T-helper 2 cell treated with Interferon-gamma antibody and Interleukin-4, amounts not matched to agents 5 μg/mL and 100 μg/mL, for 36 hours (primary cell): ENCODE results near the gene THAP10.
"Not testable (repeated sequence)": the region's sequence is repeated elsewhere in the genome, so short reads cannot be mapped to it uniquely, and the experiment has no call there.

Source experiments
- DNase-seq: peaks from one replicate; pipeline ENCODE4 v3.0.0; 2021; ENCODE audit warnings: low spot score
- H3K27ac Mint-ChIP-seq: one replicate; pipeline ENCODE4 v1.8.0; 2021; ENCODE audit warnings: mild to moderate bottlenecking, mixed read lengths
- H3K27me3 Mint-ChIP-seq: one replicate; pipeline ENCODE4 v1.8.0; 2021; ENCODE audit warnings: low read depth, mixed read lengths
- H3K36me3 Mint-ChIP-seq: one replicate; pipeline ENCODE4 v1.8.0; 2021; ENCODE audit warnings: low read depth, mixed read lengths
- H3K4me1 Mint-ChIP-seq: one replicate; pipeline ENCODE4 v1.8.0; 2021; ENCODE audit warnings: low read depth, mixed read lengths
- H3K4me3 Mint-ChIP-seq: one replicate; pipeline ENCODE4 v1.8.0; 2022; ENCODE audit warnings: mild to moderate bottlenecking, moderate library complexity, mixed read lengths
- H3K9me3 Mint-ChIP-seq: one replicate; pipeline ENCODE4 v1.8.0; 2021; ENCODE audit warnings: mixed read lengths

The THAP10 gene

DNA sequence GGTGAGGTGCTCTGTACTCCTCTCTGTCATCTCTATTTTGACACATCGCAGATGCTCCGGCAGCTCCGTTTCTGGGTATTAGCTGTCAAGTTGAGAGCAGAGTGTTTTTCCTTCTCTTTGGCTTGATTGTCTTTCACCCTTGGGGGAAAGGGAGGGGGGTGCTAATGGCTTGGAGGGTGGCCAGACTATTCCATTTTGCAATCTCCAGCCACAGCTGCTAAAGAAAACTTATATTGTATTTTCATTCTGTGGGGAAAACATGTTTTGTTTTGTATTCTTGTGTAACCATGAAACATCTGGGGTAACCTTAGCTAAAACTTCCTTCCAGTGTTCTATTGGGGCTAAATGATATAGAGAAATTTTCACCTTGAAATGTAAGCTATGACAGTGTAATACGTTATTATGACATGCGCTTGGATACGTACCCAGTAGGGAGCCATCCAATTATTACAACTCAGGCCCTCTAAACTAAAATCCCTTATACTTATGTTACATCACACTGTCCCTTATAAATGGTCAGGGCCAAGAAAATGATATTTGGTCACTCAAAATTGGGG is 24.2 kb downstream of the THAP10 start:
- H3K27ac Mint-ChIP-seq, result no peak overlapping the region
- no peaks in the 10 kb centered on the region for H3K9me3 Mint-ChIP-seq
- H3K4me1 Mint-ChIP-seq, result no peaks in the 10 kb centered on the region
- no peaks in the 10 kb centered on the region for H3K27me3 Mint-ChIP-seq
- DNase-seq, result no peak
- no peak overlapping the region for H3K4me3 Mint-ChIP-seq
- H3K36me3 Mint-ChIP-seq, result no peaks in the 10 kb centered on the region

- Mint-ChIP-seq H3K27ac (no peak overlapping the region), H3K4me3 (no peak overlapping the region), H3K27me3 (no peaks in the 10 kb centered on the region), H3K4me1 (no peaks in the 10 kb centered on the region), H3K36me3 (no peaks in the 10 kb centered on the region), H3K9me3 (no peaks in the 10 kb centered on the region)
- no peak for DNase-seq
These were observed 25.1 kb downstream of the THAP10 start for GRCh38 chr15:70866982-70867641.

DNA sequence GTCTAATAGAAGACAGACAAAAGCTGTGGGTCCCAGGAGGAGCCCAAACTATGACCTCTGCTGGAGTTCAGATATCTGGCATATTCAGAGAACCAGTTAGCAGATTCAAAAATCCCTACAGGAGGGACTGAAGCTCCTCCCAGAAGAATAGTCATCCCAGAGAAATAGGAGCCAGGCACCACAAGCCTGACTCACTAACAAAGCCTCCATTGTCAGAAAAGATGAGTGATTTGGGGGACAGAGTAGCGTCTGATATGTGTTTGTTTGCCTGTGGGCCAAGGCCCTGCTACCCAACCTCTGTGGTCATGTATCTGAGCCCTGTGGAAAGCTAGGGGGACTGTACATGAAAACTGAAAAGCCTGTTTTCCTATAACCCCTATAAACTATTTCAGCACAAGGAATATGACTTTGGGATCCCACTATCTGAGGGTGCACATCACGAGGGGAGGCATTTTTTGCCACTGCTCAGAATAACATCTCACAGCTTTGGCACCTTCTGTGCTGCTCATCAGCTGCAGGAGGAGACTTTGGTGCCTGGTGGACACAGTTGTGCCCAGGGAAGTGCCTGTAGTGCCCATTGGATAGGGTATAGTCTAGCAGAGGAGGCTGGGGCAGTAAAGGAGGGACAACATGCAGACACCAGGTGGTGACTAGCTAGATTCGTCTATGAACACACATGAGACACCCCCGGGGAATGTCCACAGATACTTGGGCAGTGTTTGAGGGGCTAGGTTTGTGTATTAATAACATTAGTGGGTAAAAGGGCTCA is 28.6 kb downstream of the THAP10 start:
- no peaks in the 10 kb centered on the region for H3K9me3 Mint-ChIP-seq
- no peaks in the 10 kb centered on the region for H3K36me3 Mint-ChIP-seq
- DNase-seq, result no peak
- H3K4me1 Mint-ChIP-seq, result no peaks in the 10 kb centered on the region
- no peaks in the 10 kb centered on the region for H3K27me3 Mint-ChIP-seq
- H3K4me3 Mint-ChIP-seq, result no peak overlapping the region
- no peak overlapping the region for H3K27ac Mint-ChIP-seq

DNA sequence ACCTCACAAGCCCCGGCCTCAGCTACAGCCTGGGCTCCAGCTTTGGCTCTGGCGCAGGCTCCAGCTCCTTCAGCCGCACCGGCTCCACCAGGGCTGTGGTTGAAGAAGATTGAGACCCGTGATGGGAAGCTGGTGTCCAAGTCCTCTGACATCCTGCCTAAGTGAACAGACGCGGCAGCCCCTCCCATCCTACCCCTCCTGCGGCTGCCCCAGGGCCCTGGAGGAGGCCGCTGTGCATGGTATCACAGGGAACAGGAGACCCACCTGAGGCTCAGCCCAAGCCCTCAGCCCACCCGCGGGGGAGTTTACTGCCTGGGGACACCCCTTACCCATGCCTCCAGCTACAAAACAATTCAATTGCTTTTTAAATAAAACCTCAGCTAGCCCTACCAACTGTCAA is 32.2 kb downstream of the THAP10 start:
- no peak overlapping the region for H3K27ac Mint-ChIP-seq
- no peaks in the 10 kb centered on the region for H3K36me3 Mint-ChIP-seq

GRCh38 chr15:70859322-70859908 is 32.8 kb downstream of the THAP10 start:
- Mint-ChIP-seq H3K9me3 (no peaks in the 10 kb centered on the region), H3K4me1 (peaks cover 2% of the 10 kb centered on the region), H3K27ac (no peak overlapping the region), H3K27me3 (peaks cover 26% of the 10 kb centered on the region), H3K4me3 (no peak overlapping the region), H3K36me3 (no peaks in the 10 kb centered on the region)
- no peak for DNase-seq

More for the DNA sequence above, 32.2 kb downstream of the THAP10 start:
- DNase-seq, result no peak
- Mint-ChIP-seq H3K27me3 (peaks cover 20% of the 10 kb centered on the region), H3K9me3 (no peaks in the 10 kb centered on the region), H3K4me1 (no peaks in the 10 kb centered on the region), H3K4me3 (no peak overlapping the region)

DNA sequence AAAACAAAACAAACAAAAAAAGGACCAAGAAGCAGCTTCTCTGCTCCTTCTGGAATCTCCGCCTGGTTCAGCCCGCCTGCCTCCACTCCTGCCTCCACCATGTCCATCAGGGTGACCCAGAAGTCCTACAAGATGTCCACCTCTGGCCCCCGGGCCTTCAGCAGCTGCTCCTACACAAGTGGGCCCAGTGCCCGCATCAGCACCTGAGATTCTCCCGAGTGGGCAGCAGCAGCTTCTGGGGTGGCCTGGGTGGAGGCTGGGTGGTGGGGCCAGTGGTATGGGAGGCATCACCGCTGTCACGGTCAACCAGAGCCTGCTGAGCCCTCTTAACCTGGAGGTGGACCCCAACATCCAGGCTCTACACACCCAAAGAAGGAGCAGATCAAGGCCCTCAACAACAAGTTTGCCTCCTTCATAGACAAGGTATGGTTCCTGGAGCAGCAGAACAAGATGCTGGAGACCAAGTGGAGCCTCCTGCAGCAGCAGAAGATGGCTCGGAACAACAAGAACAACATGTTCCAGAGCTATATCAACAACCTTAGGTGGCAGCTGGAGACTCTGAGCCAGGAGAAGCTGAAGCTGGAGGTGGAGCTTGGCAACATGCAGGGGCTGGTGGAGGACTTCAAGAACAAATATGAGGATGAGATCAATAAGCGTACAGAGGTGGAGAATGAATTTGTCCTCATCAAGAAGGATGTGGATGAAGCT is 33.5 kb downstream of the THAP10 start:
- H3K4me3 Mint-ChIP-seq, DNase-seq, H3K27ac Mint-ChIP-seq, H3K4me1 Mint-ChIP-seq, H3K36me3 Mint-ChIP-seq, H3K9me3 Mint-ChIP-seq: not testable (repeated sequence)
- peaks cover 29% of the 10 kb centered on the region for H3K27me3 Mint-ChIP-seq

DNA sequence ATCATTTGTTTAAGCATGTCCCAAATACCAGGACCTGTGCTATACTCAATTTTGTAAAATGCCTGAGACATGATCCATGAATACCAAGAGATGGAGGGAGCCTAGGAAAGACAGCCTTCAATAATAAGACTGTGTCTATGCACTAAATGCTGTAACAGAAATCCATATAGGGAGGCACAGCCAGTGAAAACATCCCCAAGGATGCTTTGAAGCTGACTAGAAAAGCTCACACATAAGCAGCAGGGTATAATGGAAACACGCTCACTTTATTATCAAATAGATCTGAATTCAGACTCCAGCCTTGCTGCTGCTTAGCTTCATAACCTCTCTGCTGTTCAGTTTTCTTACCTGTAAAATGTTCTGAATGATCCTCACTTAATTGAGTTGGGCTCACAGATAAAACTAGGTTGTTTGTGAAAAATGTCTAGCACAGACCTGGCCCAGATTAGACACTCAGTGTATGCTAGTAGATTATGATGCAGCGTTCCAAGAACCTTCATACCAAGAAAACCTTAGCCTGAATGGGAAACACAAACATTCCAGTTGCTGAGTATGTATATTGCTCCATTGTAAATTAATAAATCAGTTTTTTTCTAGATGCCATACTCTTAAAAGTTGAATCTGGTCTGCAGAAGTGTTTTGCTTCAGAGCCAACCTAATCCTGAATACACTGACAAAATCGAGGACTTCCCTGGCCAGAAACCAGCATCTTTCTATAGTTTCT is 34.5 kb downstream of the THAP10 start:
- Mint-ChIP-seq H3K4me1 (peaks cover 3% of the 10 kb centered on the region), H3K27ac (no peak overlapping the region), H3K9me3 (no peaks in the 10 kb centered on the region), H3K4me3 (no peak overlapping the region), H3K36me3 (no peaks in the 10 kb centered on the region), H3K27me3 (peaks cover 35% of the 10 kb centered on the region)
- DNase-seq, result no peak

DNA sequence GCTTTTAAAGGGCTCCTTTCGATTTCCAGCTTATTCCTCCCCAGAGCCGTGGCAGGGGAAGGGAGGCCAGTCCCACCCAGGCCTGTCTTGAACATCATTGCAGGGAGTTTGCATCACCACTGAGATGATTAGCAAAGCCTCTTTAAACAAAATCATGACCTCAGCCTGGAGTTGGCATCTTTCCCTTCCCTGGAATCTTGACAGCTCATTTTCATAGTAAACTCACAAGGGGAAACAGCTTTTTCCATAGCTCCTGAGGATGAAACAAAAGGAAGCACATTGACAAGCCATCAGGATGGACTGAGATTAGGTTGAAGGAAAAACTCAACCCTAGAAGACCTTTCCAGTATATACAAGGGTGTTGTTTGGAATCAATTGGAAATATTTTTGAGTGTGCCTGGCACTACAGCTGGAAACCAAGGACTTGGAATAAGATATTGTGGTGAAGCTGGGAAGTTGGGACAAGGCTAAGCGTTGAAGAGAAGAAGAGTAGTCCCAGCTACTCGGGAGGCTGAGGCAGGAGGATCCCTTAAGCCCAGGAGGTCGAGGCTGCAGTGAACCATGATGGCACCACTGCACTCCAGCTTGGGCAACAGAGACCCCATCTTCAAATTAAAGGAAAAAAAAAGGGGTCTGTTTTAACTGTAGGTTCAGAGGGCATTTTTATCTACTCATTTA is 35.2 kb downstream of the THAP10 start:
- Mint-ChIP-seq H3K4me1 (peaks cover 3% of the 10 kb centered on the region), H3K27ac (no peak overlapping the region), H3K4me3 (no peak overlapping the region), H3K36me3 (no peaks in the 10 kb centered on the region), H3K9me3 (no peaks in the 10 kb centered on the region), H3K27me3 (peaks cover 42% of the 10 kb centered on the region)
- no peak for DNase-seq

GRCh38 chr15:70856177-70856883 is 35.9 kb downstream of the THAP10 start:
- Mint-ChIP-seq H3K9me3 (no peaks in the 10 kb centered on the region), H3K4me1 (peaks cover 3% of the 10 kb centered on the region), H3K27ac (no peak overlapping the region), H3K4me3 (no peak overlapping the region), H3K36me3 (no peaks in the 10 kb centered on the region), H3K27me3 (peaks cover 49% of the 10 kb centered on the region)
- DNase-seq, result no peak

- H3K27me3 Mint-ChIP-seq, result peaks cover 55% of the 10 kb centered on the region
- H3K4me1 Mint-ChIP-seq, result peaks cover 3% of the 10 kb centered on the region
- no peak overlapping the region for H3K27ac Mint-ChIP-seq
- H3K9me3 Mint-ChIP-seq, result no peaks in the 10 kb centered on the region
- H3K4me3 Mint-ChIP-seq, result no peak overlapping the region
- H3K36me3 Mint-ChIP-seq, result no peaks in the 10 kb centered on the region
- DNase-seq, result no peak
These were observed 36.5 kb downstream of the THAP10 start for GRCh38 chr15:70855764-70856163.

DNA sequence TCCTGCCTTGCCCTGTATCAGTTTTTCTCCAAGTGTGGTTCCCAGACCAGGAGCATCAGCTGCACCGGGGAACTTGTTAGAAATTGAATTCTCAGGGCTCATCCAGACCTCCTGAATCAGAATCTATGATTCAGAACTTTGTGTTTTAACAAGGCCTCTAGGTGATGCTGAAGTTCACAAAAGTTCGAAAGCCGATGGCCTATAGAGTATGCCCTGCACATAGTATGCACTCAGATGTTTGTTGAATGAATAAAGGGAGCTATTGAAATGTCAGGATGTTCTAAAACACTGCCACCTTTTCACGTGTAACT is 37.6 kb downstream of the THAP10 start:
- no peaks in the 10 kb centered on the region for H3K36me3 Mint-ChIP-seq
- H3K27me3 Mint-ChIP-seq, result peaks cover 65% of the 10 kb centered on the region
- no peaks in the 10 kb centered on the region for H3K9me3 Mint-ChIP-seq
- H3K27ac Mint-ChIP-seq, result no peak overlapping the region
- no peak for DNase-seq
- H3K4me1 Mint-ChIP-seq, result peaks cover 3% of the 10 kb centered on the region
- H3K4me3 Mint-ChIP-seq, result peak overlapping the region; percentile 77

GRCh38 chr15:70853973-70854665 is 38.1 kb downstream of the THAP10 start, which contains the start of gene LARP6:
Gene LARP6 (minus strand): TSS chr15:70854157. CDS start chr15:70854088, 69 bp downstream.
- H3K27me3 Mint-ChIP-seq, result peaks cover 68% of the 10 kb centered on the region
- DNase-seq, result no peak
- peaks cover 3% of the 10 kb centered on the region for H3K4me1 Mint-ChIP-seq
- H3K36me3 Mint-ChIP-seq, result no peaks in the 10 kb centered on the region
- H3K4me3 Mint-ChIP-seq, result peak within 1 kb of the TSS; percentile 77
- no peak within 1 kb of the TSS for H3K27ac Mint-ChIP-seq
- no peaks in the 10 kb centered on the region for H3K9me3 Mint-ChIP-seq
